IPS DF 6.9 (cell line): ENCODE measurements around the gene RNU1-1.
"Not testable (repeated sequence)": the region's sequence is repeated elsewhere in the genome, so short reads cannot be mapped to it uniquely, and the experiment has no call there.

Source experiments
- DNase-seq: peaks from one replicate; pipeline ENCODE4 v3.0.0-alpha.2; 2013; ENCODE audit warnings: low read depth, low spot score
- H3K27ac ChIP-seq: one replicate; pipeline ENCODE4 v1.5.1; 2013; ENCODE audit warnings: low read length, control low read depth
- H3K27me3 ChIP-seq: 2 replicates; pipeline ENCODE4 v1.6.1; 2013; ENCODE audit warnings: mild to moderate bottlenecking, low read length; ENCODE audit not compliant: control insufficient read depth, insufficient read depth
- H3K36me3 ChIP-seq: 2 replicates; pipeline ENCODE4 v1.6.1; 2013; ENCODE audit warnings: low read length; ENCODE audit not compliant: control insufficient read depth, insufficient read depth
- H3K4me1 ChIP-seq: 2 replicates; pipeline ENCODE4 v1.6.1; 2013; ENCODE audit warnings: low read length; ENCODE audit not compliant: control insufficient read depth, insufficient read depth
- H3K4me3 ChIP-seq: 2 replicates; pipeline ENCODE4 v1.5.1; 2013; ENCODE audit warnings: mild to moderate bottlenecking, low read length
- H3K9me3 ChIP-seq: 2 replicates; pipeline ENCODE4 v1.6.1; 2013; ENCODE audit warnings: low read length, inconsistent platforms; ENCODE audit not compliant: control insufficient read depth, insufficient read depth
- WGBS: extraction: QIAGEN DNeasy Blood & Tissue Kit; methylation state at CpG from one replicate; pipeline ENCODE4 v1.1.7; 2013; ENCODE audit warnings: mixed read lengths, missing lambda C conversion rate; ENCODE audit not compliant: insufficient read length, insufficient coverage; 5-methylcytosine and 5-hydroxymethylcytosine counted together

RNU1-1 gene

GRCh38 chr1:16540421-16540893, 26.4 kb upstream of the RNU1-1 start:
- H3K4me3 ChIP-seq, DNase-seq, H3K27ac ChIP-seq, H3K36me3 ChIP-seq, H3K9me3 ChIP-seq, H3K4me1 ChIP-seq, H3K27me3 ChIP-seq: not testable (repeated sequence)
- WGBS = no CpG with 5 or more reads among the region's 2 CpGs

GRCh38 chr1:16537528-16537927, 23.4 kb upstream of the RNU1-1 start:
- DNase-seq, H3K4me1 ChIP-seq, H3K9me3 ChIP-seq, H3K36me3 ChIP-seq, H3K27me3 ChIP-seq, H3K4me3 ChIP-seq, H3K27ac ChIP-seq: not testable (repeated sequence)
- no CpG with 5 or more reads among the region's 6 CpGs for WGBS

- not testable (repeated sequence) for H3K4me1 ChIP-seq
These were observed 22.7 kb upstream of the RNU1-1 start for GRCh38 chr1:16536796-16537195.

GRCh38 chr1:16535898-16536297, 21.8 kb upstream of the RNU1-1 start:
- not testable (repeated sequence) for DNase-seq, H3K9me3 ChIP-seq, H3K4me1 ChIP-seq, H3K27me3 ChIP-seq, H3K36me3 ChIP-seq, H3K27ac ChIP-seq
- WGBS = no CpG with 5 or more reads among the region's 22 CpGs
- peak overlapping the region; percentile 24; the same call in 1 of the 2 replicates for H3K4me3 ChIP-seq

More at GRCh38 chr1:16536796-16537195, 22.7 kb upstream of the RNU1-1 start:
- H3K9me3 ChIP-seq, DNase-seq, H3K36me3 ChIP-seq, H3K27ac ChIP-seq, H3K27me3 ChIP-seq, H3K4me3 ChIP-seq: not testable (repeated sequence)
- WGBS = no CpG with 5 or more reads among the region's 15 CpGs

GRCh38 chr1:16535487-16535886, 21.4 kb upstream of the RNU1-1 start:
- H3K36me3 ChIP-seq, H3K27me3 ChIP-seq, DNase-seq, H3K9me3 ChIP-seq, H3K27ac ChIP-seq, H3K4me1 ChIP-seq: not testable (repeated sequence)
- H3K4me3 ChIP-seq = peak overlapping the region; percentile 56; the same call in 1 of the 2 replicates
- no CpG with 5 or more reads among the region's 34 CpGs for WGBS

GRCh38 chr1:16534829-16535456, 20.9 kb upstream of the RNU1-1 start:
- not testable (repeated sequence) for H3K27me3 ChIP-seq, H3K27ac ChIP-seq, H3K36me3 ChIP-seq, H3K9me3 ChIP-seq, H3K4me1 ChIP-seq
- DNase-seq = peak; percentile 43
- WGBS = no CpG with 5 or more reads among the region's 43 CpGs
- peak overlapping the region; percentile 56; the same call in 1 of the 2 replicates for H3K4me3 ChIP-seq

GRCh38 chr1:16534239-16534828, 20.2 kb upstream of the RNU1-1 start:
- H3K9me3 ChIP-seq, H3K27me3 ChIP-seq, H3K27ac ChIP-seq, DNase-seq, H3K4me1 ChIP-seq, H3K36me3 ChIP-seq: not testable (repeated sequence)
- H3K4me3 ChIP-seq = peak overlapping the region; percentile 46; the same call in 1 of the 2 replicates
- WGBS = no CpG with 5 or more reads among the region's 44 CpGs

GRCh38 chr1:16532235-16532991, 18.3 kb upstream of the RNU1-1 start:
- DNase-seq = not testable (repeated sequence)
- WGBS = no CpG with 5 or more reads among the region's 32 CpGs

GRCh38 chr1:16528338-16528737, 14.3 kb upstream of the RNU1-1 start:
- WGBS = no CpG with 5 or more reads among the region's 3 CpGs
- DNase-seq, H3K4me1 ChIP-seq: not testable (repeated sequence)

More at GRCh38 chr1:16532235-16532991, 18.3 kb upstream of the RNU1-1 start:
- not testable (repeated sequence) for H3K27me3 ChIP-seq, H3K4me1 ChIP-seq, H3K36me3 ChIP-seq, H3K4me3 ChIP-seq, H3K9me3 ChIP-seq, H3K27ac ChIP-seq

GRCh38 chr1:16525769-16526168, 11.7 kb upstream of the RNU1-1 start:
- H3K9me3 ChIP-seq, H3K27ac ChIP-seq, DNase-seq, H3K4me1 ChIP-seq, H3K4me3 ChIP-seq, H3K27me3 ChIP-seq, H3K36me3 ChIP-seq: not testable (repeated sequence)

More at GRCh38 chr1:16528338-16528737, 14.3 kb upstream of the RNU1-1 start:
- H3K36me3 ChIP-seq, H3K27me3 ChIP-seq, H3K27ac ChIP-seq, H3K9me3 ChIP-seq, H3K4me3 ChIP-seq: not testable (repeated sequence)
